ENCODE results near the gene RAB11FIP4. TPM values are rescaled to one million over a fixed set of nuclear protein-coding genes. Genes with fewer than 3 reads are reported as not detected.

RAB11FIP4 gene
- total RNA-seq, 4 donors from 2014 or later, result 9.9 to 23.6 (median 16.1) TPM

DNA sequence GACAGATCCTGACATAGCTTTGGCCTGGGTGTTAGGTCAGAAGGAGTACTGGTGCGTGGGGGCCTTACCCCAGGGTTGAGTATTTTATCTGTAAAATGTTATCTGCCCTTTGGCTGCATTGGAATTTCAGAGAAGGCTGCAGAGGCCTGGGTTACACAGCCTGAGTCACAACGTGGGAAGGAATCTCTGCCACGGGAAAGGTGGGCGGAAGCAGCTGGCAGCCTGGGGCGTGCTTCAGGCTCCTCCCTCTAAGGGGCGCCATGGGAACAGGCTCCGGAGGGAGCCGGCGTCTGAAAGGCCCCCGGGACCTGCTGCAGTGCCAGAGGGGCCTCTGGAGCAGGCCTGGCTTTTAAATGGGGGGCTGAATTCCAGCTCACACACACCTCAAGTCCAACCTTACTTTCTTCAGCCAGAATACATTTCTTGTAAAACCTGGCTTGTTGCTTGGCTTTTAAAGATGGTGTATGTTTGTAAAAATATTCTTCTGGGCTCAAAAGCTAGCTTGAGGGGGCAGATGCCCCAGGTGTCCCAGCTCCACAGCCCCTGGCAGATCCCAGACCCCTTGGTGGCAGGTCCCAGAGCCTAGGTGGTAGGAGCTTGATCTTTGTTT lies 142.2 kb downstream of the RAB11FIP4 start:
- Histone ChIP-seq H3K4me1 (peaks cover 10 to 48% (median 28%) of the 10 kb centered on the region in 3 donors), H3K9me3 (no peaks in the 10 kb centered on the region), H3K27ac (peak overlapping the region in 3 of 4 donors; percentile 14 to 34 (median 15)), H3K36me3 (peaks cover 0 to 35% (median 6%) of the 10 kb centered on the region in 3 donors), H3K27me3 (no peaks in the 10 kb centered on the region), H3K4me3 (no peak overlapping the region)
- 7 to 15% methylated on average over 3 to 4 of the region's 10 CpGs for WGBS, 2 donors
- no peak for DNase-seq
- TF ChIP-seq CTCF (IDR thresholded peaks at IDR 0.05) (peak in 3 of 6 experiments; percentile 12 to 36 (median 20)), POLR2A (IDR thresholded peaks at IDR 0.05) (no peak)
- intact Hi-C loops (cut with DNase I), result no loop called here

DNA sequence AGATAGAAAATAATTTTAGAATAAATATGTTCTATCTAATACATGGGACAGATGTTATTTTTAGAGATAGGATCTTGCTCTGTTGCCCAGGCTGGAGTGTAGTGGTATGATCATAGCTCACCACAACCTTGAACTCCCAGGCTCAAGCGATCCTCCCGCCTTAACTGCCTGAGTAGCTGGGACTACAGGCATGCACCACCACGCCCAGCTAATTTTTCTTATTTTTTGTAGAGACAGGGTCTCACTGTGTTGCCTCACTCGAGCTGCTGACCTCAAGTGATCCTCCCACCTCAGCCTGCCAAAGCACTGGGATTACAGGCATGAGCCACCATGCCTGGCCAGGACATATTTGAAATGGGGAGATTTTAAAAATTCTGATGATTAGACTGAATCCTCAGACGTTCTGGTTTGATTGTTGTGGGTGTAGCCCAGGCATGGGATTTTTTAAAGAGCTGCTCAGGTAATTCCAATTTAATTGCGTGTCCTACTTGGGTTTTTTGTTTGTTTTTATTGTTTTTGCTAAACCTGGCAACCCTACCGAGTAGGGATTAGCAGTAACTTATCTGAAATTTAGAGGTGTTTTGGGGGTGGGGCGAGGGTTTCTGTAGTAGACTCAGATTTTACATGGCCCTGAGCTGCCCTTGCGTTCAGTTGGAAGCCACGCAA lies 142.9 kb downstream of the RAB11FIP4 start:
- 46 to 56% methylated on average over 10 of the region's 10 CpGs for WGBS, 2 donors
- Histone ChIP-seq H3K4me3 (no peak overlapping the region), H3K9me3 (no peaks in the 10 kb centered on the region), H3K27ac (peak overlapping the region in 3 of 4 donors; percentile 3 to 34 (median 14)), H3K4me1 (peaks cover 10 to 49% (median 28%) of the 10 kb centered on the region in 3 donors), H3K27me3 (no peaks in the 10 kb centered on the region), H3K36me3 (peaks cover 0 to 28% (median 6%) of the 10 kb centered on the region in 3 donors)
- intact Hi-C loops (cut with DNase I), result no loop called here
- DNase-seq, result no peak
- TF ChIP-seq POLR2A (IDR thresholded peaks at IDR 0.05), result no peak
- TF ChIP-seq CTCF (IDR thresholded peaks at IDR 0.05), result no peak

- WGBS, 2 donors, result 57% methylated on average over 1 of the region's 2 CpGs; no CpG with 5 or more reads in 1 of the 2 donors
- intact Hi-C loops (cut with DNase I), result no loop called here
- Histone ChIP-seq H3K27ac (no peak overlapping the region), H3K36me3 (peaks cover 0 to 16% (median 6%) of the 10 kb centered on the region in 3 donors), H3K4me1 (peaks cover 10 to 49% (median 28%) of the 10 kb centered on the region in 3 donors), H3K4me3 (no peak overlapping the region), H3K27me3 (no peaks in the 10 kb centered on the region), H3K9me3 (no peaks in the 10 kb centered on the region)
- TF ChIP-seq POLR2A (IDR thresholded peaks at IDR 0.05) (peak in 1 of 4 donors; percentile 20), CTCF (IDR thresholded peaks at IDR 0.05) (no peak)
- DNase-seq, result no peak
Observed at GRCh38 chr17:31535581-31535981, 144.1 kb downstream of the RAB11FIP4 start.

DNA sequence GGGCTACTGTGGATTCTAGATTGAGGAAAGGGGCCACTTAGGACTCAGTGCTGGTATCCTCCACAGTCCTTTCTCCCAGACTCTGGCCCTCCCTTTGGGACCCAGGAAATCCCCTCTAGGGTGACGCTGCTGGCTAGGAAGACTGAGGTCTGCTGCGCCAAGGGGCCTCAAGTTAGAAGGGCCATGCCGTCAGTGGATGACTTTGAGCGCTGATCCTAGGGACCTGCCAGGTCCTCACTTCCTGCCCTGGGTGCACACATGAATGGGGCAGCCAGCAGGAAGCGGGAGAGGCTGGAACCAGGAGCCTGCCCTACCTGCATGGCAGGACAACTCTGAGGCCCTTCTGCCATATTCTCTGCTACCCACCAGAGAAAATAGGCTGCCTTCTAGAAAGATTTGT lies 145.0 kb downstream of the RAB11FIP4 start:
- Histone ChIP-seq H3K27ac (peak overlapping the region in 1 of 4 donors; percentile 39), H3K4me1 (peaks cover 10 to 55% (median 28%) of the 10 kb centered on the region in 3 donors), H3K4me3 (no peak overlapping the region), H3K27me3 (no peaks in the 10 kb centered on the region), H3K36me3 (peaks cover 0 to 7% (median 4%) of the 10 kb centered on the region in 3 donors), H3K9me3 (no peaks in the 10 kb centered on the region)
- WGBS, 2 donors, result 100% methylated on average over 1 of the region's 5 CpGs
- intact Hi-C loops (cut with DNase I), result no loop called here
- no peak for DNase-seq
- TF ChIP-seq POLR2A (IDR thresholded peaks at IDR 0.05) (no peak), CTCF (IDR thresholded peaks at IDR 0.05) (no peak)

DNA sequence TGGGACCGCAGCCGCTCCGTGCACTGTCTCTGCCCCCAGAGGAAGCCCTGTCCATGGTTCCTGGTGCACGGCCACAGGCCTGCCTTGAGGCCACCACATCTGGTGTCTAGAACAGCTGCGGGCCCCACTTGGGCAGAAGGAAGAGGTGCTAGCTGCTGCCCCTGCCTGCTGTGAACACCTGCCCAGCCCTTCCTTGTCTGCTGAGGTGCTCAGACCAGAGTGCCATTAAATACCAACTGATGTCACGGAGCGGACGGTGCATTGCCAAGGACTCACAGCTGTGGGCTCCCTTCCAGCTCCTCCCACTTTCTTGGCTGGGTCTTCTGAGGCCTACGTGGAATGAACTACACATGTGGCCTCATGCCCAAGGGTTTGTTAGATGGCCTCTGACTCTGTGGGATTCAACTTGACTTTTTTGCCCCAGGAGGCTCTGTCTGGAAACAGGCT lies 146.1 kb downstream of the RAB11FIP4 start:
- DNase-seq, result no peak
- WGBS, 2 donors, result 26 to 55% methylated on average over 4 to 5 of the region's 9 CpGs
- Histone ChIP-seq H3K27me3 (no peaks in the 10 kb centered on the region), H3K36me3 (no peaks in the 10 kb centered on the region), H3K4me3 (no peak overlapping the region), H3K9me3 (no peaks in the 10 kb centered on the region), H3K27ac (peak overlapping the region; percentile 47 to 73 (median 58)), H3K4me1 (peaks cover 10 to 58% (median 28%) of the 10 kb centered on the region in 3 donors)
- intact Hi-C loops (cut with DNase I), result no loop called here
- TF ChIP-seq POLR2A (IDR thresholded peaks at IDR 0.05), result no peak
- TF ChIP-seq CTCF (IDR thresholded peaks at IDR 0.05), result no peak
